K562 (cell line): Measurements from ENCODE around the gene ABHD18. TPM values are rescaled to one million over a fixed set of nuclear protein-coding genes. Genes with fewer than 3 reads are reported as not detected.

ENCODE experiments used
- polyA plus RNA-seq, 8 experiments: library from polyadenylated mRNA; depleted of rRNA in 4 of 8; stranded (reverse) in 5 of 8; unstranded in 3 of 8; fragments of >200 nt; fragmentation: Nextera tagmentation in 2 of 8; fragmentation: Illumina TruSeq in 1 of 8; extraction: Ambion mirVana in 2 of 8; extraction: Trizol in 1 of 8; gene quantifications; 2 replicates each; pipeline versions ENCODE4 v1.2.1 to v1.2.3, GENCODE V29; 2011 to 2014; ENCODE audit warnings: inconsistent platforms in 1 of 8, missing spikeins in 1 of 8
- total RNA-seq, 7 experiments: library from RNA; depleted of rRNA in 6 of 7; stranded (reverse); fragments of >200 nt in 6 of 7; fragmentation: Illumina TruSeq in 2 of 7; extraction: Trizol in 2 of 7; gene quantifications; 2 replicates each; pipeline versions ENCODE4 v1.2.1 to v1.2.3, GENCODE V29; 2011 to 2021; ENCODE audit warnings: low replicate concordance in 1 of 7

Gene ABHD18
- total and polyA plus RNA-seq, 9 of the 15 experiments (the other 6 are each of a cell fraction or from before 2014, with no cell fraction given): 6.1 to 25.0 (median 16.0) TPM

Other genes with a start within 250 kb of the ABHD18 start
- gene SLC25A31, start 235.0 kb upstream of the ABHD18 start, total RNA-seq (2014; rRNA removed): not detected in 2 replicates
- gene SLC25A31, start 235.0 kb upstream of the ABHD18 start, total RNA-seq (2014; rRNA removed; fragmentation: Illumina TruSeq; extraction: Trizol): not detected in 2 replicates
- not detected in 2 replicates for gene SLC25A31, start 235.0 kb upstream of the ABHD18 start, total RNA-seq (2015; rRNA removed; fragmentation: Illumina TruSeq; extraction: Trizol)
- not detected in 2 replicates for gene SLC25A31, start 235.0 kb upstream of the ABHD18 start, total RNA-seq (2021)
- not detected in 2 replicates for gene SLC25A31, start 235.0 kb upstream of the ABHD18 start, polyA plus RNA-seq (2011; rRNA removed)
- not detected in 2 replicates for gene SLC25A31, start 235.0 kb upstream of the ABHD18 start, polyA plus RNA-seq (2014; fragmentation: Illumina TruSeq; extraction: Trizol)
- not detected for gene SLC25A31, start 235.0 kb upstream of the ABHD18 start, polyA plus RNA-seq (2014; fragmentation: Nextera tagmentation; extraction: Ambion mirVana)
- gene SLC25A31, start 235.0 kb upstream of the ABHD18 start, polyA plus RNA-seq (2014; rRNA removed): 0.07 TPM in 1 of 2 replicates, not detected in the other
- 13.0 and 14.3 TPM in 2 replicates for gene HSPA4L, start 183.1 kb upstream of the ABHD18 start, total RNA-seq (2014; rRNA removed)
- 35.8 and 37.0 TPM in 2 replicates for gene HSPA4L, start 183.1 kb upstream of the ABHD18 start, total RNA-seq (2014; rRNA removed; fragmentation: Illumina TruSeq; extraction: Trizol)
- gene HSPA4L, start 183.1 kb upstream of the ABHD18 start, total RNA-seq (2015; rRNA removed; fragmentation: Illumina TruSeq; extraction: Trizol): 26.8 and 28.6 TPM in 2 replicates
- 28.9 and 33.9 TPM in 2 replicates for gene HSPA4L, start 183.1 kb upstream of the ABHD18 start, total RNA-seq (2021)
- 10.9 and 15.4 TPM in 2 replicates for gene HSPA4L, start 183.1 kb upstream of the ABHD18 start, polyA plus RNA-seq (2011; rRNA removed)
- 23.4 and 31.8 TPM in 2 replicates for gene HSPA4L, start 183.1 kb upstream of the ABHD18 start, polyA plus RNA-seq (2014; fragmentation: Illumina TruSeq; extraction: Trizol)
- gene HSPA4L, start 183.1 kb upstream of the ABHD18 start, polyA plus RNA-seq (2014; fragmentation: Nextera tagmentation; extraction: Ambion mirVana): 10 to 100 TPM; 15.6 to 21.7 TPM
- gene HSPA4L, start 183.1 kb upstream of the ABHD18 start, polyA plus RNA-seq (2014; rRNA removed): 12.3 and 14.6 TPM in 2 replicates
- 48.7 and 54.3 TPM in 2 replicates for gene PLK4, start 84.5 kb upstream of the ABHD18 start, total RNA-seq (2014; rRNA removed)
- 55.0 and 60.6 TPM in 2 replicates for gene PLK4, start 84.5 kb upstream of the ABHD18 start, total RNA-seq (2014; rRNA removed; fragmentation: Illumina TruSeq; extraction: Trizol)
- 49.1 and 53.6 TPM in 2 replicates for gene PLK4, start 84.5 kb upstream of the ABHD18 start, total RNA-seq (2015; rRNA removed; fragmentation: Illumina TruSeq; extraction: Trizol)
- 41.3 and 46.8 TPM in 2 replicates for gene PLK4, start 84.5 kb upstream of the ABHD18 start, total RNA-seq (2021)
- gene PLK4, start 84.5 kb upstream of the ABHD18 start, polyA plus RNA-seq (2011; rRNA removed): 75.0 and 95.3 TPM in 2 replicates
- gene PLK4, start 84.5 kb upstream of the ABHD18 start, polyA plus RNA-seq (2014; fragmentation: Illumina TruSeq; extraction: Trizol): 56.8 and 61.7 TPM in 2 replicates
- 10 to 100 TPM; 16.2 to 27.4 TPM for gene PLK4, start 84.5 kb upstream of the ABHD18 start, polyA plus RNA-seq (2014; fragmentation: Nextera tagmentation; extraction: Ambion mirVana)
- gene PLK4, start 84.5 kb upstream of the ABHD18 start, polyA plus RNA-seq (2014; rRNA removed): 72.0 and 93.8 TPM in 2 replicates
- gene MFSD8, start 233 bp upstream of the ABHD18 start, total RNA-seq (2014; rRNA removed): 7.0 and 14.2 TPM in 2 replicates
- 20.9 and 24.0 TPM in 2 replicates for gene MFSD8, start 233 bp upstream of the ABHD18 start, total RNA-seq (2014; rRNA removed; fragmentation: Illumina TruSeq; extraction: Trizol)
- 16.5 and 18.7 TPM in 2 replicates for gene MFSD8, start 233 bp upstream of the ABHD18 start, total RNA-seq (2015; rRNA removed; fragmentation: Illumina TruSeq; extraction: Trizol)
- 16.2 and 17.8 TPM in 2 replicates for gene MFSD8, start 233 bp upstream of the ABHD18 start, total RNA-seq (2021)
- 24.8 and 27.2 TPM in 2 replicates for gene MFSD8, start 233 bp upstream of the ABHD18 start, polyA plus RNA-seq (2011; rRNA removed)
- 11.5 and 11.9 TPM in 2 replicates for gene MFSD8, start 233 bp upstream of the ABHD18 start, polyA plus RNA-seq (2014; fragmentation: Illumina TruSeq; extraction: Trizol)
- gene MFSD8, start 233 bp upstream of the ABHD18 start, polyA plus RNA-seq (2014; fragmentation: Nextera tagmentation; extraction: Ambion mirVana): 10 to 100 TPM; 25.2 to 25.4 TPM
- gene MFSD8, start 233 bp upstream of the ABHD18 start, polyA plus RNA-seq (2014; rRNA removed): 13.4 and 16.6 TPM in 2 replicates
- 35.9 and 41.6 TPM in 2 replicates for gene LARP1B, start 95.9 kb downstream of the ABHD18 start, total RNA-seq (2014; rRNA removed)
- gene LARP1B, start 95.9 kb downstream of the ABHD18 start, total RNA-seq (2014; rRNA removed; fragmentation: Illumina TruSeq; extraction: Trizol): 59.7 and 71.6 TPM in 2 replicates
- 54.9 and 57.3 TPM in 2 replicates for gene LARP1B, start 95.9 kb downstream of the ABHD18 start, total RNA-seq (2015; rRNA removed; fragmentation: Illumina TruSeq; extraction: Trizol)
- 32.9 and 37.9 TPM in 2 replicates for gene LARP1B, start 95.9 kb downstream of the ABHD18 start, total RNA-seq (2021)
- gene LARP1B, start 95.9 kb downstream of the ABHD18 start, polyA plus RNA-seq (2011; rRNA removed): 31.0 and 36.2 TPM in 2 replicates
- 44.1 and 46.6 TPM in 2 replicates for gene LARP1B, start 95.9 kb downstream of the ABHD18 start, polyA plus RNA-seq (2014; fragmentation: Illumina TruSeq; extraction: Trizol)
- 10 to 100 TPM; 19.2 to 25.4 TPM for gene LARP1B, start 95.9 kb downstream of the ABHD18 start, polyA plus RNA-seq (2014; fragmentation: Nextera tagmentation; extraction: Ambion mirVana)
- gene LARP1B, start 95.9 kb downstream of the ABHD18 start, polyA plus RNA-seq (2014; rRNA removed): 33.2 and 35.4 TPM in 2 replicates